Measurements from ENCODE around the gene DCST2.

DCST2 gene

GRCh38 chr1:154990276-154990675 is 43.3 kb downstream of the DCST2 start:
- TF ChIP-seq CTCF (IDR thresholded peaks at IDR 0.05; ENCODE audit: insufficient read depth, low read length, poor library complexity, severe bottlenecking) = no peak
- TF ChIP-seq EZH2phosphoT487 (conservative IDR thresholded peaks at IDR 0.05; ENCODE audit: low read length) = no peak
- no peak overlapping the region for H3K4me3 ChIP-seq (ENCODE audit: insufficient read depth, low read length, poor library complexity, severe bottlenecking)
- no peaks in the 10 kb centered on the region for H3K9me2 ChIP-seq (replicated peaks; ENCODE audit: insufficient read depth, low read length)
- H3K27me3 ChIP-seq (ENCODE audit: low read length) = no peaks in the 10 kb centered on the region
- no peaks in the 10 kb centered on the region; the same call in 1 of the 2 replicates for H4K20me1 ChIP-seq (ENCODE audit: low read depth, low read length)
- H3K79me2 ChIP-seq (ENCODE audit: insufficient read depth, low read length) = peaks cover 1% of the 10 kb centered on the region; the same call in 1 of the 2 replicates
- H3K27ac ChIP-seq (ENCODE audit: low read depth, low read length) = no peak overlapping the region
- H3K36me3 ChIP-seq (ENCODE audit: low read length) = no peaks in the 10 kb centered on the region
- H2AFZ ChIP-seq (ENCODE audit: low read depth, low read length, severe bottlenecking) = no peak overlapping the region
- no peaks in the 10 kb centered on the region for H3K9me3 ChIP-seq (ENCODE audit: insufficient read depth, low read length)
- H3F3A ChIP-seq (ENCODE audit: insufficient read depth) = no peaks in the 10 kb centered on the region
- no peak overlapping the region for H3K4me2 ChIP-seq (ENCODE audit: low read depth, low read length, poor library complexity, severe bottlenecking)
- H3K9ac ChIP-seq (ENCODE audit: low read length) = no peak overlapping the region

GRCh38 chr1:154989195-154989860 is 44.3 kb downstream of the DCST2 start:
- H3K36me3 ChIP-seq (ENCODE audit: low read length) = no peaks in the 10 kb centered on the region
- H3K79me2 ChIP-seq (ENCODE audit: insufficient read depth, low read length) = peaks cover 10% of the 10 kb centered on the region; the same call in 1 of the 2 replicates
- H3K9ac ChIP-seq (ENCODE audit: low read length) = no peak overlapping the region

GRCh38 chr1:154988058-154988954 is 45.3 kb downstream of the DCST2 start:
- Histone ChIP-seq H3K9me3 (ENCODE audit: insufficient read depth, low read length) (no peaks in the 10 kb centered on the region), H3K27me3 (ENCODE audit: low read length) (no peaks in the 10 kb centered on the region), H3K36me3 (ENCODE audit: low read length) (no peaks in the 10 kb centered on the region), H2AFZ (ENCODE audit: low read depth, low read length, severe bottlenecking) (no peak overlapping the region), H3K9ac (ENCODE audit: low read length) (no peak overlapping the region), H3F3A (ENCODE audit: insufficient read depth) (peaks cover 5% of the 10 kb centered on the region; the same call in 1 of the 2 replicates), H3K27ac (ENCODE audit: low read depth, low read length) (no peak overlapping the region), H4K20me1 (ENCODE audit: low read depth, low read length) (no peaks in the 10 kb centered on the region; the same call in 1 of the 2 replicates), H3K4me2 (ENCODE audit: low read depth, low read length, poor library complexity, severe bottlenecking) (no peak overlapping the region), H3K9me2 (replicated peaks; ENCODE audit: insufficient read depth, low read length) (no peaks in the 10 kb centered on the region), H3K79me2 (ENCODE audit: insufficient read depth, low read length) (peaks cover 20% of the 10 kb centered on the region), H3K4me3 (ENCODE audit: insufficient read depth, low read length, poor library complexity, severe bottlenecking) (no peak overlapping the region)
- TF ChIP-seq EZH2phosphoT487 (conservative IDR thresholded peaks at IDR 0.05; ENCODE audit: low read length) = no peak
- no peak for TF ChIP-seq CTCF (IDR thresholded peaks at IDR 0.05; ENCODE audit: insufficient read depth, low read length, poor library complexity, severe bottlenecking)

More at GRCh38 chr1:154989195-154989860, 44.3 kb downstream of the DCST2 start:
- no peaks in the 10 kb centered on the region; the same call in 1 of the 2 replicates for H4K20me1 ChIP-seq (ENCODE audit: low read depth, low read length)
- no peak overlapping the region for H2AFZ ChIP-seq (ENCODE audit: low read depth, low read length, severe bottlenecking)
- no peaks in the 10 kb centered on the region for H3K9me3 ChIP-seq (ENCODE audit: insufficient read depth, low read length)
- no peak overlapping the region for H3K4me3 ChIP-seq (ENCODE audit: insufficient read depth, low read length, poor library complexity, severe bottlenecking)
- H3K4me2 ChIP-seq (ENCODE audit: low read depth, low read length, poor library complexity, severe bottlenecking) = no peak overlapping the region
- TF ChIP-seq EZH2phosphoT487 (conservative IDR thresholded peaks at IDR 0.05; ENCODE audit: low read length) (no peak), CTCF (IDR thresholded peaks at IDR 0.05; ENCODE audit: insufficient read depth, low read length, poor library complexity, severe bottlenecking) (no peak)
- no peaks in the 10 kb centered on the region for H3K9me2 ChIP-seq (replicated peaks; ENCODE audit: insufficient read depth, low read length)
- no peaks in the 10 kb centered on the region for H3K27me3 ChIP-seq (ENCODE audit: low read length)
- H3F3A ChIP-seq (ENCODE audit: insufficient read depth) = no peaks in the 10 kb centered on the region
- no peak overlapping the region for H3K27ac ChIP-seq (ENCODE audit: low read depth, low read length)

All from SU-DHL-6 (cell line).